GM12875 (cell line): ENCODE results near the gene LRRC1.

ENCODE experiments used
- H3K4me3 ChIP-seq: one replicate; pipeline ENCODE4 v1.5.1; 2011; ENCODE audit warnings: low read depth, low read length, control low read depth
- CTCF ChIP-seq: IDR thresholded peaks from 2 replicates; pipeline ENCODE4 v1.5.1; 2011; ENCODE audit warnings: low read depth, mild to moderate bottlenecking, control low read depth, inconsistent platforms, low read length, moderate library complexity, borderline replicate concordance; ENCODE audit not compliant: insufficient read depth

LRRC1 gene

GRCh38 chr6:53813801-53814200 lies 19.0 kb downstream of the LRRC1 start:
- no peak overlapping the region for H3K4me3 ChIP-seq
- TF ChIP-seq CTCF = no peak

- TF ChIP-seq CTCF = no peak
Observed at GRCh38 chr6:53814353-53814752, 19.5 kb downstream of the LRRC1 start.

GRCh38 chr6:53815381-53816119 lies 20.7 kb downstream of the LRRC1 start:
- TF ChIP-seq CTCF = no peak
- no peak overlapping the region for H3K4me3 ChIP-seq

More at GRCh38 chr6:53814353-53814752, 19.5 kb downstream of the LRRC1 start:
- no peak overlapping the region for H3K4me3 ChIP-seq

GRCh38 chr6:53818858-53819609 lies 24.2 kb downstream of the LRRC1 start:
- no peak for TF ChIP-seq CTCF
- no peak overlapping the region for H3K4me3 ChIP-seq

- H3K4me3 ChIP-seq = no peak overlapping the region
- TF ChIP-seq CTCF = no peak
Observed at GRCh38 chr6:53822401-53823125, 27.8 kb downstream of the LRRC1 start.

- no peak for TF ChIP-seq CTCF
- H3K4me3 ChIP-seq = no peak overlapping the region
Observed at GRCh38 chr6:53824714-53825113, 29.9 kb downstream of the LRRC1 start.
